ENCODE results near the gene CMTM8. TPM values are rescaled to one million over a fixed set of nuclear protein-coding genes. Genes with fewer than 3 reads are reported as not detected.

CMTM8 gene
- total and polyA plus RNA-seq, 2 of the 8 experiments (the other 6 are each of a cell fraction or from before 2014, with no cell fraction given): 10.5 to 22.4 TPM

DNA sequence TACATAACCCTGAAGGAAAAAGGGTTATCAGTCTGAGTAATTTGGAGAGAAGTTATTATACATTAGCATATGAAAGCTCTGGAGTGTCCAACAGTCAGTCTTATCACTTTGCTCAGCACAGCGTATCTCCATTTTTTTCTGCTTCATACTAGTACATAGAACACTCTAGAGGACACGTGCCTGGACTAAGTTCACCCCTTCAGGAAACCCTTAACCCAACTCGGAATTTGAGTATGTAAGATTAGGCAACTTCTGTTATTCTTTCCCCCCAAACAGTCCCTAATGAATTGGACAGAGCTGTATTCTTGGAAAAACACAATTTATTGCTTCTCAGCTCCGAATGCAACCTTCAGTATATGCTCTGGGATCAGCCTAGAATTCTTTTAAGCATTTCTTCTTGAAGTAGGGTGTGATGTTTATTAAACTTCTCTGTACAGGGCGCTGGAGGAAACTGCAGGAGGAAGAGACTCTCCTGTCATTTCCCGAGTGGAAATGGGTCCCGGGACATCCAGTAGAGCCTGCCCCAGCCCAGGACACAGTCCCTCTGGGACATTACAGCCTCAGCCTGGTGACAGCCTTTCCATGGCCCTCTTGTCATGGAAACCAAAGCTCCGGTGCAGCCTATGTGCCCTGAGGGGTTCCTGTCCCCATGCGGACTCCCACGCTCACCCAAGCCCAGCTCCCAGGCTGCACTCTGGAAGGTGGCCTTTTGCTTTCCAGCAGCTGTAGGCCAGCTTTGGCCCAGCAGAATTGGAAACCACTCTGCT is 37.3 kb upstream of the CMTM8 start:
- Histone ChIP-seq H4K5ac (ENCODE audit: insufficient read length, low read depth, low read length) (no peak overlapping the region), H2AK5ac (ENCODE audit: low read depth, low read length) (no peak overlapping the region), H3K4me2 (ENCODE audit: insufficient read depth in 1 of 2, low read depth in 2 of 2, low read length in 2 of 2) (no peak overlapping the region), H4K20me1 (replicated peaks in 1 of 2; ENCODE audit: control insufficient read depth in 1 of 2, insufficient read depth in 2 of 2, low read length in 2 of 2) (no peaks in the 10 kb centered on the region), H4K91ac (replicated peaks; ENCODE audit: insufficient read length, low read length) (no peak overlapping the region), H3K14ac (ENCODE audit: insufficient read length) (no peak overlapping the region), H4K8ac (ENCODE audit: extremely low read depth, insufficient read depth, low read length) (no peak overlapping the region), H2BK12ac (ENCODE audit: low read depth, low read length) (no peak overlapping the region), H3K79me2 (ENCODE audit: control insufficient read depth in 1 of 2, insufficient read depth in 2 of 2, low read length in 2 of 2) (no peaks in the 10 kb centered on the region), H2BK5ac (ENCODE audit: low read depth, low read length) (no peak overlapping the region), H3K23me2 (ENCODE audit: low read depth, low read length) (no peaks in the 10 kb centered on the region), H3K36me3 (ENCODE audit: control insufficient read depth in 2 of 4, insufficient read depth in 4 of 4, low read length in 3 of 4) (no peaks in the 10 kb centered on the region), H3K56ac (replicated peaks; ENCODE audit: insufficient read length, low read depth, low read length) (no peak overlapping the region), H3K79me1 (ENCODE audit: low read depth, low read length) (no peaks in the 10 kb centered on the region), H3K4me3 (ENCODE audit: extremely low read depth in 1 of 4, insufficient read depth in 2 of 4, low read depth in 3 of 4, low read length in 4 of 4) (no peak overlapping the region), H3K9me3 (ENCODE audit: insufficient read depth in 2 of 2, low read depth in 1 of 2, low read length in 1 of 2) (no peaks in the 10 kb centered on the region), H2BK20ac (ENCODE audit: low read length) (no peak overlapping the region), H3K27me3 (replicated peaks in 1 of 4; ENCODE audit: control insufficient read depth in 3 of 4, extremely low read depth in 1 of 4, insufficient read depth in 3 of 4, low read length in 3 of 4) (no peaks in the 10 kb centered on the region), H3K18ac (ENCODE audit: extremely low read depth, low read length) (no peak overlapping the region), H2AFZ (ENCODE audit: low read length) (no peak overlapping the region), H2BK15ac (ENCODE audit: low read length) (no peak overlapping the region), H3K27ac (ENCODE audit: low read depth, low read length) (no peak overlapping the region), H3K23ac (ENCODE audit: insufficient read length) (no peak overlapping the region), H3K4ac (replicated peaks; ENCODE audit: insufficient read length, low read depth, low read length) (no peak overlapping the region), H3K9ac (replicated peaks in 1 of 4; ENCODE audit: extremely low read depth in 1 of 4, low read depth in 3 of 4, low read length in 3 of 4) (no peak overlapping the region), H3K4me1 (replicated peaks in 1 of 4; ENCODE audit: control insufficient read depth in 3 of 4, insufficient read depth in 4 of 4, low read length in 3 of 4) (no peaks in the 10 kb centered on the region), H2BK120ac (replicated peaks; ENCODE audit: low read depth, low read length) (no peak overlapping the region)
- ChIA-PET CTCF (ENCODE audit: partially characterized antibody) (interaction anchor here (1.1 to 1.9 kb wide), 3 partner anchors 15 to 26 kb away, joined by 3 to 10 read pairs (median 4); no protein-coding TSS in a partner anchor), POLR2A (ENCODE audit: partially characterized antibody) (no interaction called here)
- DNase-seq (ENCODE audit: low read depth in 1 of 2, low spot score in 2 of 2): no peak
- 91% methylated on average over 10 of the region's 10 CpGs; no CpG with 5 or more reads in 1 of the 2 experiments for WGBS, 2 experiments (ENCODE audit: extremely low coverage in 1 of 2, insufficient coverage in 1 of 2, insufficient read length in 1 of 2, insufficient replicate concordance in 2 of 2, low coverage in 1 of 2, low lambda C conversion rate in 2 of 2, missing lambda C conversion rate in 1 of 2)
- no peak for FAIRE-seq
- no peak for TF ChIP-seq ASH2L (IDR thresholded peaks at IDR 0.05; ENCODE audit: low read length)
- no peak for TF ChIP-seq RNF2 (IDR thresholded peaks at IDR 0.05; ENCODE audit: borderline replicate concordance, low read depth, low read length, missing control alignments, poor library complexity, severe bottlenecking)
- no peak for TF ChIP-seq SAP30 (IDR thresholded peaks at IDR 0.05; ENCODE audit: insufficient read depth, insufficient replicate concordance, low read length)
- no peak for TF ChIP-seq TCF12 (IDR thresholded peaks at IDR 0.05; ENCODE audit: low read depth, low read length)
